NCI-H2107 treated with DMSO at 0.1 percent for 48 hours (cell line): ENCODE measurements around the gene DAZAP2.
A peak's percentile ranks its signal among the peaks of the same experiment; 100 is the strongest.
"Not testable (repeated sequence)": the region's sequence is repeated elsewhere in the genome, so short reads cannot be mapped to it uniquely, and the experiment has no call there.

Experiments
- DNase-seq: peaks from one replicate; lab custom pipeline; 2025; ENCODE audit not compliant: unreplicated experiment; lab: John Stamatoyannopoulos, UW

DAZAP2 gene

GRCh38 chr12:51217133-51217967 is 21.3 kb upstream of the DAZAP2 start:
- DNase-seq: peak; percentile 39

GRCh38 chr12:51217968-51218606 is 20.5 kb upstream of the DAZAP2 start, which contains the start of gene POU6F1:
TSS of gene POU6F1 (minus strand) at chr12:51218062. CDS start at chr12:51206836, 11,226 bp downstream.
- peak; percentile 45 for DNase-seq

DNA sequence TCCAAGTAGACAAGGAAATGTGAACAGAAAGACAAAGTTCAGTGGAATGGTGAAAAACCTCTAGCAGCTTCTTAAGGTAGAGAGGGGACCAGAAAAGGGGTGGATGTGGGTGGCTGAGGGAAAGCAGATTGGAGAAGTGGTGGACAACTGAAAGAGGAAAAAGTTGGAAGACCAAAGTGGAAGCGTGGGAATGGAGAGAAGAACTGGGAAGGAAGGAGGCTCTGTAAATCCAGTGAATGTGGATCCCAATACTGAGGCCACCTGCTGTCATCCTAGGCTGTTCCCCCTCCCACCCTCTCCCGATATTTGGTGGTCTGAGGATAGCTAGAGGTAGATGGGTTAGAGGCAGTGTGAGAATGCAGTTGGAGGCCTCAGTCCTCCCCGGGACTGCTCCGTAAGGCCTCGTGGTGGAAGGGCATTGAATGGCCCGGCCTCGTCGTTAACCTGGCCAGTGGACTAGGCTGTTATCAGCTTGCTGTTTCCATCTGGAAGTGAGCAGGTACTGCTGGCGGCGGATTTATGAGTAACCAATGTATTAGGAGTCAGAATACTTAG is 19.9 kb upstream of the DAZAP2 start:
- peak; percentile 8 for DNase-seq

- DNase-seq: no peak
Observed at GRCh38 chr12:51219322-51219721, 19.3 kb upstream of the DAZAP2 start.

GRCh38 chr12:51219857-51220256 is 18.8 kb upstream of the DAZAP2 start:
- not testable (repeated sequence) for DNase-seq

DNA sequence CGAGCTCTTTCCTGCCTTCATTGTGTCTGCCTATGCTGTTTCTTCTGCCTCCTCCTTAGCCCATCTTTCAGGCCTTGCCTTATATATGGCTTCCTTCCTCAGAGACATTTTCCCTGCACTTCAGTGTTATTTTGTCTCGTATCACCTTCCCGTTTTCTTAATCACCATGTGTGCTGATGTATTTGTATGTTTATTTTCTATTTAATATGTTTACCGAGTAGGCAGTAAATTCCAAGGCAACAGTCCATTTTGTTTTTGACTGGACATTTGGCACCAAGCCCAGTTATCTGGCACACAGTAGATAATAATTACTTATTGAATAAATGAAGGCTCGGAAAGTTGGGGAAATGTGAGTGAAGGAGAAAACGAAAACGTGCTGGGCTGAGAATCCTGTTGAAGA is 16.2 kb upstream of the DAZAP2 start:
- no peak for DNase-seq

DNA sequence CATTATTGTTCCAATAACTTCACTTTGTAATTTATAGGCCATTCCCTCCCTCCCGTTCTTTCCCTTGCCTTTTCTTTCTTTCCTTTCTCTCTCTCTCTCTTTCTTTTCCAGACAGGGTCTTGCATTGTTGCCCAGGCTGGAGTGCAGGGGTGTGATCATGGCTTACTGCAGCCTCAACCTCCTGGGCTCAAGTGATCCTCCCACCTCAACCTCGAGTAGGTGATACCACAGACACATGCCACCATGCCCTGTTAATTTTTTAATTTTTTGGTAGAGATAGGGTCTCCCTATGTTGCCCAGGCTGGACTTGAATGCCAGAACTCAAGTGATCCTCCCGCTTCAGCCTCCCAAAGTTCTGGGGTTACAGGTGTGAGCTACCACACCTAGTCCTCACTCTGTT is 14.0 kb upstream of the DAZAP2 start:
- no peak for DNase-seq

GRCh38 chr12:51225234-51225633 is 13.4 kb upstream of the DAZAP2 start:
- DNase-seq: no peak

- DNase-seq: no peak
Observed at GRCh38 chr12:51225771-51226170, 12.9 kb upstream of the DAZAP2 start.

DNA sequence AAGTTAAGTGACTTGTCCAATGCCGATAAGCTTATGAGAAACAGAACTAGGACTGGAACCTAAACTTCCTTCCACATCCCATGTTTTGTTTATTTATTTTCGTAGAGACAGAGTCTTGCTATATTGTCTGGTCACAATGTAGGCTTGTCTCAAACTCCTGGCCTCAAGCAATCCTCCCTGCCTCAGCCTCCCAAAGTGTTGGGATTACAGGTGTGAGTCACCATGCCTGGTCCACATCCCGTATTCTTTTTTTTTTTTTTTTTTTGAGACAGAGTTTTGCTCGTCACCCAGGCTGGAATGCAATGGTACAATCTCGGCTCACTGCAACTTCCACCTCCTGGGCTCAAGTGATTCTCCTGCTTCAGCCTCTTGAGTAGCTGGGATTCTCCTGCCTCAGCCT is 11.5 kb upstream of the DAZAP2 start:
- not testable (repeated sequence) for DNase-seq

DNA sequence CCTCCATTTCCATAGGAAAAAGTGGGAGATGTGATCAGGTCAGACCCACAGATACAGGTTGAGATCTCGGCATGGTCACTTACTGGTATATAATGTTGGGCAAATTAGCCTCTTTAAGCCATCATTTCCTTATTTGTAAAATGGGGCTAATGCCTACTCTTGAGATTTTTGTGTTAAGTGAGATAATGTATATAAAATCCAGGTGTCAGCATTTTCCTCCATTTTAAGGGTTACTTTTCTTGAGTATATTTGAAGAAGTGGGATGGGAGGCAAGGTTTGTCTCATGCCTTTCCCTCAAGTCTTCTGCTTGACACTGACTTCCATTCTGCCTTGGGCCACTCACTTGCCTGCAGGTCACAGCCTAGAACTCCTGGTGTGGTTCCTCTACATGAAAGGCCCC is 10.7 kb upstream of the DAZAP2 start:
- no peak for DNase-seq

- DNase-seq: no peak
Observed at GRCh38 chr12:51229116-51229809, 9.4 kb upstream of the DAZAP2 start.

- DNase-seq: no peak
Observed at GRCh38 chr12:51232642-51233041, 6.0 kb upstream of the DAZAP2 start.

DNA sequence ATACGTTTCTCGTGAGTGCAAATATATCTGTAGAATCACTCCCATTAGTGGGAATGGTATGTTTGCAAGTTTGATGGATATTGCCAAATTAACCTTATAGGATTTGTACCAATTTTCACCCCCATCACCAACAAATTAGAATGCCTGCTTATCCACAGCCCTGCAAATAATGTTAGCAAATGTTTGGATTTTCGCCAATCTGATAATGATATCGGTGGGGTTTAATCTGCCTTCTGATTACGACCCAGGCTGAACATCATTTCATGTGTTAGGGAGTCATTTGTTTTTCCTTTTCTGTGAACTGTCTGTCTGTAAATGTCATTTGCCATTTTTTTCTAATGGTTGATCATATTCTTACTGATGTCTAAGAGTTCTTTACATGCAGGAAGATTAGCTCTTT is 4.1 kb upstream of the DAZAP2 start:
- DNase-seq: no peak

DNA sequence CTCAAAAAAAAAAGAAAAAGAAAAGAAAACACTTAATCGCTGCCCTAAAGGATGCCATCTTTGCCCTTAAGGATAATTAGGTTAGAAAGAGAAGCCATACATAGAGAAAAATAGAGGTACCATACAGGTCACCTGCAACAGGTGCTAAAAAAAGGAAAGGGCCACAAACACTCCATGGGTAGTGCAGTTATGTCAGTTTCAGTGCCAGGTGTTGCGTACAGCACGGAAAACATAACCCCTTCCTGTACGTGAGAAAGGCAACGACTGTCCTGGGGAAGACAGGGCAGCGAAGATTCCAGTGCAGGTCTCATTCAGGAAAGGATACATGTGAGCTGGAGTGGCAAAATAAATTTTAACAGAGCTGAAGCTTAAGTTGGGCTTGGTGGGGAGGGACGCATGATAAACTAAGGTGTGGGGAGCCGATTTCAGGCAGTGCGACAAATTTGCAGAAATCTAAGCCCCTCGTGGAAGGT is 553 bp upstream of the DAZAP2 start:
- DNase-seq: peak; percentile 72

GRCh38 chr12:51240971-51241370 is 2.3 kb downstream of the DAZAP2 start:
- DNase-seq: no peak

DNA sequence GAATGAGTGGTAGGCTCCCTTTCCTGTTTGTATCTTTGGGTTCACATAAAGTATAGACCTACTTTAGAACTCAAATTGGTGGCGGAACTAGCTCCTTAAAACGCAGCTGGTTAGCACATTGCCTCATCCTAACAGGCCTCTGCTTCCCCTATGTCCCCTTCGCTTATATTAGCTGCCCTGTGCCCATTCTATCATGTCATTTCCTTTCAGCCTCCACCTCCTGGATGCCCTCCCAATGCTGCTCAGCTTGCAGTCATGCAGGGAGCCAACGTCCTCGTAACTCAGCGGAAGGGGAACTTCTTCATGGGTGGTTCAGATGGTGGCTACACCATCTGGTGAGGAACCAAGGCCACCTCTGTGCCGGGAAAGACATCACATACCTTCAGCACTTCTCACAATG is 3.5 kb downstream of the DAZAP2 start:
- no peak for DNase-seq

DNA sequence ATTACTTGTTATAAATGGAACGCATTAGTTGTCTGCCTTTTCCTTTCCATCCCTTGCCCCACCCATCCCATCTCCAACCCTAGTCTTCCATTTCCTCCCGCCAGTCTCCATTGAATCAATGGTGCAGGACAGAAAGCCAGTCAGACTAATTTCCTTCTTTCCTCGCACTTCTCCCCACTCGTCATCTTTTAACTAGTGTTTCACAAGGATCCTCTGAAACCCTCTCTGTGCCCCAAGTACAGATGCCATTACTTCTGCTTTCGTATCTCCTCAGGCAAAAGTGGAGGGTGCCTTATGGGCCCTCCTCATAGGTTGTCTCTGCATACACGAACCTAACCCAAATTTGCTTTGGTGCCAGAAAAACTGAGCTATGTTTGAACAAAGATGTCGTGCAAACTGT is 4.2 kb downstream of the DAZAP2 start:
- DNase-seq: no peak

GRCh38 chr12:51244269-51244668 is 5.6 kb downstream of the DAZAP2 start:
- DNase-seq: no peak

- no peak for DNase-seq
Observed at GRCh38 chr12:51245476-51246253, 7.0 kb downstream of the DAZAP2 start.
